BLaER1 (cell line): ENCODE measurements around the gene XRCC1.
"Not testable (repeated sequence)": the region's sequence is repeated elsewhere in the genome, so short reads cannot be mapped to it uniquely, and the experiment has no call there.

Experiments
- H3K27ac ChIP-seq: shearing (Covaris generic); formaldehyde crosslinking; 2 replicates; pipeline ENCODE4 v1.8.1; 2022
- H3K27me3 ChIP-seq: shearing (Covaris generic); formaldehyde crosslinking; 2 replicates; pipeline ENCODE4 v1.8.1; 2022
- H3K36me3 ChIP-seq: shearing (Covaris generic); formaldehyde crosslinking; 2 replicates; pipeline ENCODE4 v1.8.1; 2022
- H3K4me1 ChIP-seq: shearing (Covaris generic); formaldehyde crosslinking; 2 replicates; pipeline ENCODE4 v1.8.1; 2022
- H3K4me2 ChIP-seq: shearing (Covaris generic); formaldehyde crosslinking; 2 replicates; pipeline ENCODE4 v1.8.1; 2022
- H3K4me3 ChIP-seq: shearing (Covaris generic); formaldehyde crosslinking; 2 replicates; pipeline ENCODE4 v1.8.1; 2022
- H3K9ac ChIP-seq: shearing (Covaris generic); formaldehyde crosslinking; 2 replicates; pipeline ENCODE4 v1.8.1; 2022
- H3K9me3 ChIP-seq: shearing (Covaris generic); formaldehyde crosslinking; 2 replicates; pipeline ENCODE4 v1.8.1; 2022
- H4K20me1 ChIP-seq: shearing (Covaris generic); formaldehyde crosslinking; 2 replicates; pipeline ENCODE4 v1.8.1; 2022
- Cebpa-rat ChIP-seq: shearing (Covaris generic); IDR thresholded peaks from 2 replicates; pipeline ENCODE4 v1.8.1; 2022

The XRCC1 gene

GRCh38 chr19:43525836-43526771, 49.2 kb downstream of the XRCC1 start:
- Histone ChIP-seq H3K9me3 (no peaks in the 10 kb centered on the region), H3K27ac (peak overlapping the region; percentile 78), H3K4me3 (peak overlapping the region; percentile 87), H3K9ac (peak overlapping the region; percentile 88), H3K4me1 (peaks cover 35% of the 10 kb centered on the region), H4K20me1 (peaks cover 15% of the 10 kb centered on the region), H3K4me2 (peak overlapping the region; percentile 91), H3K27me3 (no peaks in the 10 kb centered on the region), H3K36me3 (peaks cover 19% of the 10 kb centered on the region; the same call in 1 of the 2 replicates)
- TF ChIP-seq Cebpa-rat: no peak

- H3K27ac ChIP-seq: peak overlapping the region; percentile 78
- peaks cover 15% of the 10 kb centered on the region for H4K20me1 ChIP-seq
- peak overlapping the region; percentile 87 for H3K4me3 ChIP-seq
- peak overlapping the region; percentile 88 for H3K9ac ChIP-seq
- H3K27me3 ChIP-seq: no peaks in the 10 kb centered on the region
- H3K4me2 ChIP-seq: peak overlapping the region; percentile 91
- H3K9me3 ChIP-seq: no peaks in the 10 kb centered on the region
- H3K4me1 ChIP-seq: peaks cover 33% of the 10 kb centered on the region
- peaks cover 25% of the 10 kb centered on the region for H3K36me3 ChIP-seq
- TF ChIP-seq Cebpa-rat: no peak; the same call in 1 of the 2 replicates
Observed at GRCh38 chr19:43524922-43525835, 50.1 kb downstream of the XRCC1 start.

- peaks cover 41% of the 10 kb centered on the region for H3K4me1 ChIP-seq
- H3K27me3 ChIP-seq, H3K9ac ChIP-seq, H3K4me2 ChIP-seq, H3K27ac ChIP-seq, H3K4me3 ChIP-seq, H3K9me3 ChIP-seq: not testable (repeated sequence)
- H4K20me1 ChIP-seq: peaks cover 15% of the 10 kb centered on the region
- H3K36me3 ChIP-seq: peaks cover 30% of the 10 kb centered on the region
Observed at GRCh38 chr19:43523696-43524095, 51.6 kb downstream of the XRCC1 start.

- TF ChIP-seq Cebpa-rat: no peak
- Histone ChIP-seq H3K27me3 (no peaks in the 10 kb centered on the region), H3K9me3 (no peaks in the 10 kb centered on the region), H3K36me3 (peaks cover 30% of the 10 kb centered on the region), H3K9ac (no peak overlapping the region), H3K4me1 (peaks cover 42% of the 10 kb centered on the region), H3K27ac (no peak overlapping the region), H3K4me2 (no peak overlapping the region), H3K4me3 (no peak overlapping the region), H4K20me1 (peaks cover 15% of the 10 kb centered on the region)
Observed at GRCh38 chr19:43522929-43523328, 52.4 kb downstream of the XRCC1 start.

- Histone ChIP-seq H3K9ac (no peak overlapping the region), H3K27ac (no peak overlapping the region), H3K4me2 (peak overlapping the region; percentile 54)
Observed at GRCh38 chr19:43519436-43520088, 55.8 kb downstream of the XRCC1 start.

GRCh38 chr19:43518051-43518450, 57.3 kb downstream of the XRCC1 start:
- Histone ChIP-seq H3K4me2 (peak overlapping the region; percentile 54), H3K27me3 (no peaks in the 10 kb centered on the region), H3K36me3 (peaks cover 69% of the 10 kb centered on the region), H4K20me1 (no peaks in the 10 kb centered on the region), H3K27ac (no peak overlapping the region), H3K9ac (no peak overlapping the region), H3K4me1 (peaks cover 23% of the 10 kb centered on the region), H3K4me3 (no peak overlapping the region), H3K9me3 (no peaks in the 10 kb centered on the region)
- no peak for TF ChIP-seq Cebpa-rat

More at GRCh38 chr19:43519436-43520088, 55.8 kb downstream of the XRCC1 start:
- no peaks in the 10 kb centered on the region for H3K27me3 ChIP-seq
- TF ChIP-seq Cebpa-rat: no peak
- H4K20me1 ChIP-seq: peaks cover 5% of the 10 kb centered on the region
- H3K9me3 ChIP-seq: no peaks in the 10 kb centered on the region
- no peak overlapping the region for H3K4me3 ChIP-seq
- peaks cover 55% of the 10 kb centered on the region for H3K36me3 ChIP-seq
- peaks cover 27% of the 10 kb centered on the region for H3K4me1 ChIP-seq

GRCh38 chr19:43512399-43512798, 62.9 kb downstream of the XRCC1 start:
- not testable (repeated sequence) for H4K20me1 ChIP-seq, H3K4me1 ChIP-seq, H3K27ac ChIP-seq, H3K9ac ChIP-seq, H3K4me3 ChIP-seq, H3K4me2 ChIP-seq, H3K9me3 ChIP-seq, H3K27me3 ChIP-seq
- H3K36me3 ChIP-seq: peaks cover 86% of the 10 kb centered on the region

GRCh38 chr19:43511324-43511723, 64.0 kb downstream of the XRCC1 start:
- Histone ChIP-seq H3K36me3 (peaks cover 82% of the 10 kb centered on the region), H3K27me3 (no peaks in the 10 kb centered on the region)

GRCh38 chr19:43510713-43511112, 64.6 kb downstream of the XRCC1 start:
- Histone ChIP-seq H3K36me3 (peaks cover 81% of the 10 kb centered on the region), H3K9ac (no peak overlapping the region), H3K9me3 (no peaks in the 10 kb centered on the region), H3K27me3 (no peaks in the 10 kb centered on the region), H3K4me2 (no peak overlapping the region), H3K4me1 (0 out of 2 replicates have a peak, but pooled peaks cover 5% of the 10 kb centered on the region), H3K27ac (no peak overlapping the region), H3K4me3 (no peak overlapping the region), H4K20me1 (no peaks in the 10 kb centered on the region)
- TF ChIP-seq Cebpa-rat: no peak

More at GRCh38 chr19:43511324-43511723, 64.0 kb downstream of the XRCC1 start:
- Histone ChIP-seq H3K4me2 (no peak overlapping the region), H3K4me3 (no peak overlapping the region), H3K9me3 (no peaks in the 10 kb centered on the region), H3K27ac (no peak overlapping the region), H3K4me1 (0 out of 2 replicates have a peak, but pooled peaks cover 5% of the 10 kb centered on the region), H4K20me1 (no peaks in the 10 kb centered on the region), H3K9ac (no peak overlapping the region)
- no peak for TF ChIP-seq Cebpa-rat
